GM18861 (cell line): ENCODE results near the gene ITPRID2.

Source experiments
- ATAC-seq: cut with Tn5 transposase; IDR thresholded peaks from one replicate; pipeline ENCODE4 v1.9.1; 2021; ENCODE audit not compliant: unreplicated experiment

ITPRID2 gene

DNA sequence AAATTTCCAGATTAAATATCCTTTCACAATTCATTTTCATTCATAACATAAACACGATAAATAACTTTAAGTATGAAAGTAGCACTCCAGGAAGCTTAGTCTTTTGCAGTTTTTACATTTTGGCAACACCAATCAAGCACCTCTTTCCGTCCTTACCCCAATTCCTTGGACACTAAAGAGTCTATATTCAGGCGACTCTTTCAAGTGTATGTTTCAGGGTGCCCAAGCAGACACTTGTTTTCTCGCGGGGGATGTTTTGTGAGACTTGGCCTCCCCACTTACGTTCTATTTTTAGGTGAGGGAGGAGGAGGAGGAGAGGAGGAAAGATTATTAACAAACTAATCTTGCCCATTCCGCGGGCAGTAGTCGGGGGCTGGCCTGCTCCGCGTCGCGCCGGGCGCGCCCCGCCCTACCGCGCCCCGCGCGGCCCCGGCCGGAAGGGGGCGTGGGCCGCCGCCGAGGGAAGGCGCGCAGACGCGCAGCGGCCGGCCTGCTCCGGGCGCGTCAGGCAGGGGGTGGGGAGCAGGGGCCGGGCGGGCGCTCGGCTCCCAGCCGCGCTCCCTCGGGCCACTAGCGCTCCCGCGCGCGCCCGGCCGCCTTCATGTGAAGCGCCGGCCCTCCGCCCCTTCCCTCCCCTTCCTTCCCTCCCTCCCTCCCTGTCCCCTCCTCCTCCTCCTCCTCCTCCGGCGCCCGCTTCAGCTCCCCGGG is at the start of gene ITPRID2:
ITPRID2 (plus strand) TSS at position 473 of the 708 bp plus-strand sequence. CDS start 337 bp downstream, outside the sequence.
- peak; percentile 85 for ATAC-seq

DNA sequence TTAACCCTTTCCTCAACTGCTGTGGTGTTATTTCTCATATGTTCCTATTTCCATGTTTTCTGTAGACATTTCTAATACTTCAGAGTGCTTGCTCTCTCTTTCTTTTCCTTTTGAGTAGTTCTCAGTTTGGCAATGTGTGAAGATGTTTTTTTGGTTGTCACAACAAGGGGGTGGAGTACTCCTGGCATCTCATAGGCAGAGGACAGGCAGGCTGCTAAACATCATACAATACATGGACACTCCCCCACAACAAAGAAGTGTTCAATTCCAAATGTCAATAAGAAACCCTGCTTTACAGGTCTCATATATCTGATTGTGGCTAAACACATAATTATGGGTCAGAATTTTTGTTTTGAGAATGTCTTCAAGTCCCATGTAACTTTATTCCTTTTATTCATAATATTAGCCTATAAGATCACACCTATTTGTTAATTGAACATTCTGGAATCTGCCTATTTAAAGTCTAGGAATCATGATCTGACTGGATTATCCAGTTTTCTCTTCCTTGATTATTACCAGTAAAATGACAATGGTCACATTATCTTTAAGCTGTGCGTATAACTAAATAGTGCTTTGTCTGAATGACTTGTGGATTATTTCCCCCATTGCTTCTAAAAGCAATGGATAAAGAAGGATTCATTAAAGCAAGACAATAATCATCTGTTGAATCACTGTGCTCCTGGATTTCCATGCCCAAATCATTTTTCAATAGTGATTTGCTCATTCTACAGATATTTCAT is 46.8 kb upstream of the ITPRID2 start:
- ATAC-seq: no peak

DNA sequence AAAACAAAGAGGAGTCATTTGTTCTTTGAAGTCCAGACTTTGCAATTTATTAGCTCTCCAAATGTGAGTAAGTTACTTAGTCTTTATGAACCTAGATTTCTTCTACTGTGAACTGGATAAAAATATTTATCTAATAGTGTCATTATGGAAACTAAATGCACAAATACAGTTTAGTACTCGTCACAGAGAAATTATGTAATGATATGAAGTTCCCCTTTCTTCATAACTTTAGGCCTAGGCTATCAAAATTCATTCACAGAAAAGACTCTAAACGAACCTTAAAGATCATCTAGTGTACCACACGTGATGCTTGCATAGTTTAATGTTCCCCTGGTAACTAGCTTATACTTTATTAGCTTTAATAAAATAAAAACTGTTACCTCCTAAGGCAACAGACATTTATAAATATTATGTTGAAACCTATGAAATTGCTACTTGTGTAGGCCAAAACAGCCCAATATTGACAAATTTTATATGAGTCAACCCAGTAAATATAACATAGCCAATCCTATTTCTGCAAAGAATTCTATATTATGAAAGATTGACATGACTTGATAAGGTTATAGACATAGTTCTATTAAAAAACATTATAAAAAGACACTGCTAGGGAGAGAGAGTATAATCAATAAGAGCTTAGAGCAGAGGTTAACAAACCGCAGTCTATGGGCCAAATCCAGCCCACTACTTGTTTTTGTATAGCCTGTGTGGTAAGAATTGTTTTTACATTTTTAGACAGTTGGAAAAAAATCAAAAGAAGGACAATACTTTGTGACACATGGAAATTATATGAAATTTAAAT is 44.9 kb upstream of the ITPRID2 start:
- no peak for ATAC-seq

DNA sequence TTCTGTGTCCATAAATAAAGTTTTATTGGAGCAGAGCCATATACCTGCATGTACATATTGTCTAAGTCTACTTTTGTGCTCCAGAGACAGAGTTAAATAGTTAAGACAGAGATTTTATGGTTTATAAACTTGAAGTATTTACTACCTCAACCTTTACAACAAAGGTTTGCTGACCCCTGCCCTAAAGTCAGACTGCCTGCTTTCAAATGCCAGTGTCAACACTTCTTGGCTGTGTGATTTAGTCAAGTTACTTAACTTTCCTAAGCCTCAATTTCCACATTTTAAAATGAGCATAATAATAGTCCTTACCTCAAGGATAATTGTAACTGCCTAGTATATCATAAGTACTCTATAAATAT is 44.4 kb upstream of the ITPRID2 start:
- ATAC-seq: no peak

DNA sequence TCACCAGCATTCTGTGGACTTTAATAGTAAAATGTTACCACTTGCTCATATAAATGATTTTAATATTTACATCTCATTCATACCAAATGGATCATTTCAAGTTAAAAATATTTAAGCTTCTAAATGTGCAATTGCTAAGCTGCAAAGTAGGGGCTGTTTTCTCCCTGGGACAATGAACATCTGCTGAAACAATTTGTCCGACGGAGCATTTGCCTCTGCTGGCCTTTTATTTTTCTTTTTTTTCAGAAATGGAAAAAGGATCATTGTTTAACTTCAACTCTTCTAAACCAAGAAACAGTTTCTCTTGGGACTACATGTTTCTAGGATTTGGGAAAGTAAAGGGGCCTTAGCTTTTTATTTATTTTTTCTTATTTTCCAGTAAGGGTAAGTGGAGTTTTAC is 43.8 kb upstream of the ITPRID2 start:
- ATAC-seq: no peak

DNA sequence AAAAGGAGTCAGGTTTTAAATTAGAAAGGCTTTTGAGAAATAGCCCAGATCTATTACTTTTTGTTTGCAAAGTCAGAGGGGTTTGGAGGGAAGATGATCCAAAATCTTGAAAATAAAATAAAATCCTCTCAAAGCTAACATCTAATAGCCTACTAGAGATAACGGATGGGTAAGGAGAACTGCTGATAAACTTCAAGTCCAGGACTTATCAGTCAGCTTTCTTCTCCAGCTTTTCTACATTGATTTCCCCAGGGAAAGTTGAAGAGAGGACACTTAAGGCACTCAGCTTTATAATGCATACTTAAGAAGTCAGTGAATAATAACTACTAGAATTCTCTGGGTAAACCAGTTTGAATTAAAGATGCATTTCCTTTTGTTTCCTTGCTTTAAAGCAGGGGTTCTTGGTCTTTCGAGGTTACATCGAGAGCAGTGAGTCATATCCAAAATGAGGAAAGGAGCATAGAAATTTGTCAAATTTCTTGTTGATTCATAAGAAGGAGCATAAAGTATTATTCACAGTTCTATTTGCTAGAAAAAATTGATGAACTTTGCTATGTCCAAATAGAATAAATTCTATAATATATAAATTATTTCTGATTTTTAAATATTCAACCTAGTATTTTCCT is 43.2 kb upstream of the ITPRID2 start:
- no peak for ATAC-seq

DNA sequence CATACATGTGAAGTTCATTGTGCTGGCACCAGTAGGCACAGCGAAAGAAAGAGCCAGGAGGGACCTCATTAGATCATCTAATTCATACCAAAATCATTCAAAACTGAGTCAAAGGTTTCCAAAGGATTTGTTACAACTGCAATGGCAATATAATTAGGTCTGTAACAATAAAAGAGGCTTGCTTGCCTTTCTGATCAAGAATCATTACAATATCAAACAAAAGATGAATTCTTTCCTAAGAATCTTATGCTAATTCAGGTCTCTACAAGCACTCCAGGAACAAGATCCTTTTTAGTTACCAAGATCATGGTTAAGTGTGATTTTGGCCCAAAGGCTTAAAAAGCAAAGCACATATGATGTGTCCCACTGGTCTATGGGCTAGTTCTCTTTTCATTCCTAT is 41.9 kb upstream of the ITPRID2 start:
- no peak for ATAC-seq

DNA sequence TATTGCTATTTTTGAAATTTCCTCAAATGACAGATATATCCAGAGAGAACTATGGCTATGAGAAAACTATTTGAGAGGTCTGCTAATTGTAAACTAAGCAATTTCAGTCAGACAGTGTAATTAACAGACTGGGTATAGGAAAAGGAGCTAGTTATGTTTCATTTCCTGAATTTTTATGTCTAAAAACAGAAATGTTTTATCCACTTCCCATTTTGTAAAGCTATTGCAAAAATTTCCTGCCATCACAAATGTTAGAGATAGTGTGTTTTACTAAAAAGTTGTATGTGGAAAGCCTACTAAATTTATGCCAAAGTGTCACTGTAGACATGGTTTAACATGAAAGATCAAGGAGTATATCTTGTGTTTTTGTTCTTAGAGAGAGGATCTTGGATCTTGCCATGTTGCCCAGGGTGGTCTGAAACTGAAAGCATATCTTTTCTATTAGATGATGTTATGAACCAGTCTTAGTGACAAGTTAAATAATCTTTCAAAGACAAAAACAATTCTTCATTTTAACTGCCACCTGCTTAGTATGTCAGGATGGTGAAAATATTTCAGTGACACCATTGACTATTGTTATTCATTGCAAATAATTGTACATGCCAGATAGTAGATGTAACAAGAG is 40.5 kb upstream of the ITPRID2 start:
- peak; percentile 63 for ATAC-seq

DNA sequence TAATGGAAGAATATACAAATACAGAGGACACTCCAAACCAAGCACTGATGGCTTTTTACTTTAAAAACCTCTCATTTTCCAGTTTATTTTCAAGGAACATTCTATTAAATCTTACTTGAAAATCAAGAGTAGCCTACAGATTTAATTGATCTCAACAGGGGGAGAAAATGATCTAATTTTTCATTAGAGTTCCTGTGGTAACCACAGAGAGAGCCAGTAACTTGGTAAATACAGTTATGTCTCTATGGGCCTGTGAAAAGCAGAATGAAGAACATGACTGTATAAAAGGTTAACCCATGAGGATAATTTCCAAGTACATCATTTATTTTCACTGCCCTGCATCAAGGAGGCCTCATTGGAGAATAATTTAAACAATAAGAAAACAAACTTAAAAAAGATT is 39.8 kb upstream of the ITPRID2 start:
- ATAC-seq: no peak

DNA sequence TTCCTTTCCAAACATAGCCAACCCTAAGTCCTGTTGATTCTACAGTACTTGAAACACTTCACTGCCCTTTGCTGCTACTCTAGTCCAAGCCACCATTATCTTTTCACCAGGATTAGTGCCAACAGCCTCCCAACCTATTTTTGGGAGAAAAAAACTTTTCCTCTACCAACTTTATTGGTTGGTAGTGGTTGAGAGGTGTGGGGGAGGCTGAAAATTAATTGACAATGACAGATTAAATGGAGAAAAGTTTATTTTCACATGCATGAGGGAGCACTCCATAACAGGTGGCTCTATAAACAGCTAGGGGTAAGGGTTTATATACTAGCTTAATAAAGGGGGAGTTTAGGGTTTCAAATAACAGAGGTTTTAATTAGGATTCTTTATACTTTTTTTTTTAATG is 37.8 kb upstream of the ITPRID2 start:
- no peak for ATAC-seq

DNA sequence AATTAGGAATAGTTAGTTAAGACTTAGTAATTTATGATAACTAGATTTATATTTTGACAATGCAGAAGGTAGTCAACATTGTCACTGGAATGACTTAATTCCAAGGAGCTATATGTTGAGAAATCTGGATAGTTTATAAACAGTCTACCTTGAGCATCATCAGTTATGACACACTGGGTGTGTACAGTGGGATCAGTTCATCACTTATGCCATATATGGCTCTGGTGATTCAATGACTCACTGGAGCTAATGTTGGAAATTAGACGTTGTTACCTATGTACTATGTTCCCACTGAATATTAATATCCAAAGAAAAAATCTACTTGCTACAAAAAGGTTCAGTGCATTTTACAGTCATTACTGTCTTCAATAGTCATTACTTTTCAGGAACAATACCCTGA is 34.0 kb upstream of the ITPRID2 start:
- no peak for ATAC-seq

DNA sequence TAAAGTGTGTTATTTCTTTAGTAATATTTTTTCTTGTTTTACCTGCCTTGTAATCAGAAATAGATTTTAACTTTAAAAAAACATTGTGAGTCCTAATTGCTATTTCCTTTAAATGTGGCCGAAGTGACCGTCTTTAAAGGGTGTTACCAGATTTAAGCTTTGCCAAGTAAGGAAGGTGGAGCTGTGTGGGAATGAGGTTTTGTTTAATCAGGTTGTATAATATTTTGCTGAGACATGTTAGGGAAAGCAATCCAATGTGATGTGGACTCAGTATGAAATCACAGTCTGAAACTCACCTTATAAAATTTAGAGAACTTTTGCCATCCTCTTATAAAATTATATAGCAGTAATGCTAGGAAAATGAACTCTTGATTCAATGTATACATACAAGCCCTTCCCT is 32.9 kb upstream of the ITPRID2 start:
- ATAC-seq: no peak

DNA sequence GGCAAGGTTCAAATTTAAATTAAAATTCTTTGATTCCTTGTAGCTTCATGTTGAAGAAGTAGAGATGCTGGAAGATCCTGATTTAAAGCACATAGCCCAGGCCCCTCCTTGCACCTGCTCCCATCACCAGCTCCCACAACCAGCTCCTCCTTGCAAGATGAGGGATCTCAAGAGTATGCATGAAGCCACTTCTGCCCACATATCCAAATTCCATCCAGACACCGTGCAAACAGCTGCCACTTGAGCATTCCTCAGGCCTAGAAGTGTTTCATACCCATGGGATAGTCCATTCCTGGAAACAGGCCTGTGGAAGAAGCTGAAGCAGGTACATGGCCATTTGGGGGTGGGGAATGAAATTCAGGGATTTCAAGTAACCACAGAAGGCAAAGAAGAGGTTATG is 32.4 kb upstream of the ITPRID2 start:
- no peak for ATAC-seq

DNA sequence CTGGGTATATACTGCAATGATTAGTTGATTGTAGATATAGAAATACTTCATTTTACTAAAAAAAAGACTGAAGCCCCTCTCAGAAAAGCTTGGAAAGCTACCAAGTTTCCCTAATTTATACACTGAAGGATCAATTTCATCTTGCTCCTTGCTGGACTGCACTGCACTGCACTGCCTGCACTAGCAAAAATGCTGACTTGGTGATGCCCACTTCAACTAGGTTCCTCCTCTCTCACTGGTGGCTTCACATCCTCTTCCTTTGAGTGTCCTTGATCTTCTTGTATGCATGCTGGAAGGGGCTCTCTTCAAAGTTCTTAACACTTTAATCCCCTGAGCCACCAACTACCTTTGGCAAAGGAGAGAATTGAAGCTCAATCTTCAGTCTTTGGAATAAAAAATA is 31.7 kb upstream of the ITPRID2 start:
- no peak for ATAC-seq

DNA sequence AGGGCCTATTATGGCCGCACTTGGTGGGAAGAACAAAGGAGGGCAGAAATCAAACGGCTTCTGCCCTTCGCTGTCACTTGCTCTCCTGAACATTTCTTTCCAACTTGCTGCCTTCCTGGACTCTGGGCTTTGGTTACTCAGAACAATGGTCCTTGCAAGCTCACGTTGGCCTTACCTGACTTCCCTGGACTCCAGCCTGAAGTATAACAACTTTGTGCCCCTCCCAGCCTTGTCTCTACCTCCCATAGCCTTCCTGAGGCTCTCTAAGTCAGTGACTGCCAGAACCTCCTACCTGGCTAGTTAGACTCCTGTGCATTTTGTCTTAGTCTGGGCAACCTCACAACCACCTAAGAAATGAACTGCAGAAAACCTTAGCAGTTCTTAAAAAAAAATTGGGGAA is 30.2 kb upstream of the ITPRID2 start:
- no peak for ATAC-seq

DNA sequence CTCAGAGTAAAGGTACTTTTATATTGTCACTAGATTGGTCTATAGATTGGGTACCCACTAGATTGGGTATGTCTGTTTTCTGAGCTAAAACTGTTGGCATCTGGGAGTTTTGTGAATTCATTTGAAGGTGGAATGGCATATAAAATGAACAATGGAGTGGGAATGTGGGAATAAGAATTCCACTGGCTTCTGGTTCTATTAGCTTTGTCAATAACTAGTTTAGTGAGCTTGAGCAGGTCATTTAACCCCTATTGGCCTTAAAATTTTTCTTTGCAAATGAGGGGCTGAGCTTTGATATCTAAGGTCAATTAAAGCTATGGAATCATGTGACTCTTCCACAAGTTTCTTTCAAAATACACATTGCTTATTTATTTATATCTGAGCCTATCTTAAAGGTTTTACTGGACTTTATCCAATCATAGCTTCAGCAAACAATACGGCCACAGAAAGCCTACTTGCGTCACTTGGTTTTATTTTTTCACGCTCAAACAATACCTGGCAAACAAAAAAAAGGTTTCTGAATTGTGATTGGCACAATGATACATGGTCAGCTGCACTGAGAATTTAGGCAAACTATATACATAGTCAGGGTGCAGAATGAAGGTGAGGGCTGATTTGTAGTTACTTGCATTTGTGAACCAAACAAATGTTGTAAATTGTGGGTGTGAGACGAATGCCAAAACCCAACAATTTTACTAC is 28.8 kb upstream of the ITPRID2 start:
- no peak for ATAC-seq

DNA sequence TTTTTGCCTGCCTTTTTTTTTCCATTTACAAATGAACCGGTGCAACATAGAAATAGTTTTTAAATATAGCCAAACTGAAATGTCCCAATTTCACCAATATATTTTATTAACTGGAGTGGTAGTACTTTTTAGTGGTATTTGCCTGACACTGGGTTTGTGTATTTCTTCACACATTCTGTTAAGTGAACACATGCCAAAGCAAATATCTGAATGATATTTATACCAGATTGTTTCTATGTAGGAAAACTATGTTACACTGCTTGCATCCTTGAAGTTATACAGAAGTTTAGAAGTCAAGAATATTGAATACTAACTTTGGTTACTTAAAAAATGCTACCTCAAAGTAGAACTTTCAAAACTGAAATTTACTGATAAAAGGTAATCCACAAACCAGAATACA is 19.4 kb upstream of the ITPRID2 start:
- ATAC-seq: no peak

DNA sequence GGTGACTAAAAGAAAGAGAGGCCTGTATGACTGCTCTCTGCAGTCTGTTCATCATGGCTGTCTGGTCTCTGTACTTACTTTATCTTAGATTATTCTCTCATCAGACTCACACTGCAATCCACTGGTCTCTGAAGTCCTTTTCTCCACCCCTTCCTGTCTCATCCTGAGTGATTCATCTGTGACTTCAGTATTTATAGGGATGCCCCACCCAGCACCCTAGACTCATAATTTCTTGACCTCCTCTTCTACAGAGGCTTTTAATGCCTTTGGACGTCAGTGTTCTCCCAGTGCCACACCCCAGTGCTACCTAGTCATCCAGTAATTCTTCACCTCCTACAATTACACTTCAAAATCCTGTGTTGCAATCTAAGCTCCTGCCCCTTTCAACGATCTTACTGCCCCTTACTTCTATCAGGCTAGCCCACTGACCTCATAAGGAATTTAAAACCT is 14.9 kb upstream of the ITPRID2 start:
- ATAC-seq: no peak

DNA sequence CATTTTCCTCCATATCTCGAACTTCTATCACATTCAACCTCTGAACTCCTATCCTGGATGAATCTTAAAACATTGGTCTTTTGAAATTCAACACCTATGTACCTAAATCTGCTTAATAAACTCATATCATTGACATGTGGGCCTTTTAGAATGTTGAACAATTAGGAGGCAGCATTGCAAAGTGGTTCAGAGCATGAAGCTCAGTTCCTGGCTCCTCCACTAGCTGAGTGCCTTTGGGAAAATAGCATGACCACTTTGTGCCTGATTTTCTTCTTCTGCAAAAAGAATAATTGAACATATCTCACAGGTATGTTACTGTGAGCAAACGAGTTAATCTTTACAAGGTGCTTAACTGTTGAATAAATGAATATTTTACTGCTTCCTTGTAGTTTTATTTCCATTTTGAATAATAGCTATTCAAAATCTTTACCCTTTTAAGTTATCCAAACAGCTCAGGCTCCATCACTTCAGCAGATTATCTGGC is 14.3 kb upstream of the ITPRID2 start:
- ATAC-seq: no peak

DNA sequence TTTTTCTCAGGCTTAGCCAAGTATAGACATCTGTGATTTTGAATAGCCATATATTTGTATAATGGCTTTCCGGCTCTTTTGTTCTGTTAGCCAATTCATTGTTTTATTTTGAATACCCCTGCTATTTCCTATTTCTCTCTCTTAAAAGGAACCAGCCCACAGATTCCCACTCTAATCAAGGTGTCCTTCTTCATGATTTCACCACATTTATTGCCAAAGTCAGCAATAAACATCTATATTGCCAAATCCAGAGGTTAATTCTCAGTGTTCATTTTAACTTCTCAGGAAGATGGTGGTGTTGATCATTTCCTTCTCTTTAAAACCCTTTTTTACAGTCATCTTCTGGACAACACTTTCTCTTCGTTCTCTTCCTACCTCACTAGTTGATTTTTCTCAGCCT is 13.1 kb upstream of the ITPRID2 start:
- no peak for ATAC-seq
